Measurements from ENCODE around the gene HSPB7. TPM values are rescaled to one million over a fixed set of nuclear protein-coding genes. Genes with fewer than 3 reads are reported as not detected.

The HSPB7 gene
- total and polyA plus RNA-seq, 2 of the 8 experiments (the other 6 are each of a cell fraction or from before 2014, with no cell fraction given): not detected

DNA sequence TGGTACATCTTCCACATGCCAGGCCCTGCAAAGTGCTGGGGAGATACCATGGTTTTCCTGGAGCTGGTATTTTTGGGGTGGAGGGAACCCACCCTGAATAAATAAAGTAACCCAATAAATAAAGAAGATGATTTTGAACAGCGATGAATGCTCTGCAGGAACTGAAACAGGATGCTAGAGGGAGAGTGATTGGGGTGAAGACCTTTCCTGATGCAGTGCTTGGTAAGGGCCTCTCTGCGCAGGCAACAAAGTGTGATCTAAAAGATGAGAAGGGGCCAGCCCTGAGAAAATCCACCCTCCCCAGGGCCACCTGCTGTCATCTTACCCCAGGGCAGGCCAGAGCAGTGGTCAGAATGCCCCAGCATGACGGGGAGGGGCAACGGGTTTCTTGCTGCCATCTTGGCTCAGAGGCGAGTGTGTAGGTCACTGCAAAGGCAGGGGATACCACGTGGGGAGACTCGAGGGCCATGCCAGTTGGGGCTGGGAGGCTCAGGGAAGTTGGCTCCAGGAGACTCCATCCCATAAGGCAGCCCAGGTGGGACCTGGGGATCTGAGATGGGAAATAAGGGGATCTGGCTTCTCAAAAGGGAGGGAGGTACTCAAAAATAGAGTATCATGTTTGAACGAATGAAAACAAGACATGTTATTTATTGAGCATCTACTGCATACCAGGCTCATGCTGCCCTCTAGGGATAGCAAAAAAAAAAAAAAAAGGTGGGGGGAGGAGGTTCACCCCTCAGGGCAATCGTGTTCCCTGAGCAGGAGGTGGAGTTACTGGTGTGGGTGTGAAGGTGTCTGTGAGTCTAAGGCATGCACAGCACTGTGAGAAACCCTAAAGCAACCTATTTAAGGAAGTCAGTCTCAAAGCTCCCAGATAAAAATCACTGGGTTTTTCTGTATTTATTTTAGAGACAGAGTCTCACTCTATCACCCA lies 11.0 kb downstream of the HSPB7 start:
- Histone ChIP-seq H3K4me2 (ENCODE audit: insufficient read depth in 1 of 2, low read depth in 2 of 2, low read length in 2 of 2) (no peak overlapping the region), H3K23ac (ENCODE audit: insufficient read length) (no peak overlapping the region), H3K79me1 (ENCODE audit: low read depth, low read length) (no peaks in the 10 kb centered on the region), H3K23me2 (ENCODE audit: low read depth, low read length) (no peaks in the 10 kb centered on the region; the same call in 1 of the 2 replicates), H2BK15ac (ENCODE audit: low read length) (no peak overlapping the region), H3K18ac (ENCODE audit: extremely low read depth, low read length) (no peak overlapping the region), H4K8ac (ENCODE audit: extremely low read depth, insufficient read depth, low read length) (no peak overlapping the region), H3K4me1 (replicated peaks in 1 of 4; ENCODE audit: control insufficient read depth in 3 of 4, insufficient read depth in 4 of 4, low read length in 3 of 4) (peaks cover 0 to 3% (median 1%) of the 10 kb centered on the region in 4 experiments; a peak in 2 of 7 replicates), H3K9me3 (ENCODE audit: insufficient read depth in 2 of 2, low read depth in 1 of 2, low read length in 1 of 2) (no peaks in the 10 kb centered on the region), H3K14ac (ENCODE audit: insufficient read length) (no peak overlapping the region), H3K56ac (replicated peaks; ENCODE audit: insufficient read length, low read depth, low read length) (no peak overlapping the region), H4K20me1 (replicated peaks in 1 of 2; ENCODE audit: control insufficient read depth in 1 of 2, insufficient read depth in 2 of 2, low read length in 2 of 2) (no peaks in the 10 kb centered on the region), H3K4me3 (ENCODE audit: extremely low read depth in 1 of 4, insufficient read depth in 2 of 4, low read depth in 3 of 4, low read length in 4 of 4) (no peak overlapping the region), H2AK5ac (ENCODE audit: low read depth, low read length) (no peak overlapping the region), H2AFZ (ENCODE audit: low read length) (no peak overlapping the region), H3K36me3 (ENCODE audit: control insufficient read depth in 2 of 4, insufficient read depth in 4 of 4, low read length in 3 of 4) (no peaks in the 10 kb centered on the region), H3K27me3 (replicated peaks in 1 of 4; ENCODE audit: control insufficient read depth in 3 of 4, extremely low read depth in 1 of 4, insufficient read depth in 3 of 4, low read length in 3 of 4) (no peaks in the 10 kb centered on the region; a peak in 1 of 7 replicates), H2BK120ac (replicated peaks; ENCODE audit: low read depth, low read length) (no peak overlapping the region), H2BK20ac (ENCODE audit: low read length) (no peak overlapping the region), H3K4ac (replicated peaks; ENCODE audit: insufficient read length, low read depth, low read length) (no peak overlapping the region), H2BK5ac (ENCODE audit: low read depth, low read length) (no peak overlapping the region), H3K9ac (replicated peaks in 1 of 4; ENCODE audit: extremely low read depth in 1 of 4, low read depth in 3 of 4, low read length in 3 of 4) (no peak overlapping the region), H3K79me2 (ENCODE audit: control insufficient read depth in 1 of 2, insufficient read depth in 2 of 2, low read length in 2 of 2) (no peaks in the 10 kb centered on the region), H4K91ac (replicated peaks; ENCODE audit: insufficient read length, low read length) (no peak overlapping the region), H2BK12ac (ENCODE audit: low read depth, low read length) (no peak overlapping the region; the same call in 1 of the 2 replicates), H4K5ac (ENCODE audit: insufficient read length, low read depth, low read length) (no peak overlapping the region), H3K27ac (ENCODE audit: low read depth, low read length) (no peak overlapping the region)
- CTCF ChIA-PET (ENCODE audit: partially characterized antibody): interaction anchor here (0.6 to 8.9 kb wide), 26 partner anchors 9 to 358 kb away, joined by 3 to 74 read pairs (median 5); partner anchors contain the start of genes CLCNKA, CLCNKB and HSPB7
- POLR2A ChIA-PET (ENCODE audit: partially characterized antibody): interaction anchor here (0.6 kb wide), 1 partner anchor 51 kb away, joined by 3 read pairs; no protein-coding TSS in a partner anchor
- FAIRE-seq (no peak), DNase-seq (ENCODE audit: low read depth in 1 of 2, low spot score in 2 of 2) (no peak)
- no peak for TF ChIP-seq TCF12 (IDR thresholded peaks at IDR 0.05; ENCODE audit: low read depth, low read length)
- TF ChIP-seq, protein P1, sequence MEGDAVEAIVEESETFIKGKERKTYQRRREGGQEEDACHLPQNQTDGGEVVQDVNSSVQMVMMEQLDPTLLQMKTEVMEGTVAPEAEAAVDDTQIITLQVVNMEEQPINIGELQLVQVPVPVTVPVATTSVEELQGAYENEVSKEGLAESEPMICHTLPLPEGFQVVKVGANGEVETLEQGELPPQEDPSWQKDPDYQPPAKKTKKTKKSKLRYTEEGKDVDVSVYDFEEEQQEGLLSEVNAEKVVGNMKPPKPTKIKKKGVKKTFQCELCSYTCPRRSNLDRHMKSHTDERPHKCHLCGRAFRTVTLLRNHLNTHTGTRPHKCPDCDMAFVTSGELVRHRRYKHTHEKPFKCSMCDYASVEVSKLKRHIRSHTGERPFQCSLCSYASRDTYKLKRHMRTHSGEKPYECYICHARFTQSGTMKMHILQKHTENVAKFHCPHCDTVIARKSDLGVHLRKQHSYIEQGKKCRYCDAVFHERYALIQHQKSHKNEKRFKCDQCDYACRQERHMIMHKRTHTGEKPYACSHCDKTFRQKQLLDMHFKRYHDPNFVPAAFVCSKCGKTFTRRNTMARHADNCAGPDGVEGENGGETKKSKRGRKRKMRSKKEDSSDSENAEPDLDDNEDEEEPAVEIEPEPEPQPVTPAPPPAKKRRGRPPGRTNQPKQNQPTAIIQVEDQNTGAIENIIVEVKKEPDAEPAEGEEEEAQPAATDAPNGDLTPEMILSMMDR (IDR thresholded peaks at IDR 0.05; ENCODE audit: control extremely low read depth in 1 of 3, insufficient read depth in 1 of 3, low read depth in 1 of 3, low read length in 3 of 3): peak in 1 of 3 experiments; percentile 10; a peak in 1 of 4 replicates
- WGBS, 2 experiments (ENCODE audit: extremely low coverage in 1 of 2, insufficient coverage in 1 of 2, insufficient read length in 1 of 2, insufficient replicate concordance in 2 of 2, low coverage in 1 of 2, low lambda C conversion rate in 2 of 2, missing lambda C conversion rate in 1 of 2): 84% methylated on average over 8 of the region's 9 CpGs; no CpG with 5 or more reads in 1 of the 2 experiments
